Measurements from ENCODE around the gene UNC13A.
"Not testable (repeated sequence)": the region's sequence is repeated elsewhere in the genome, so short reads cannot be mapped to it uniquely, and the experiment has no call there.

The UNC13A gene

DNA sequence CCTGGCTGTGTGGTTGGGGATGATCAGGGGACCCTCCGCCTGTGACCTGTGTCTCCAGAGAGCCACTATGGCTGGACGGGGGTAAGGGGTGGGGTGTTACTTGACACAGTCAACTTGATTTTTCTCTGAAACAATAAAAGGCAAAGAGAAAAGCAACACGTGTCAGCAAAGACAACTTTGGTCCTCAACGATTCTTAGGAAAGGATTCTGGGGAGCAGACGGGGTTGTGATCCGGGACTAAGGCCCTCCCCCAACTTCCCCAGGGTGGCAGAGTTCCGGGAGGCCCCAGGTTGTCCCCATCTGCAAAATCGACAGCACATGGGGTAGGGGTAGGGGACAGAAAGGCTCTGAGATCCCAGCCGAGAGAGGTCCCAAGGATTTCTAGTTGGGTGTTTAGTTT lies 86.5 kb downstream of the UNC13A start:
- DNase-seq, result no peak

DNA sequence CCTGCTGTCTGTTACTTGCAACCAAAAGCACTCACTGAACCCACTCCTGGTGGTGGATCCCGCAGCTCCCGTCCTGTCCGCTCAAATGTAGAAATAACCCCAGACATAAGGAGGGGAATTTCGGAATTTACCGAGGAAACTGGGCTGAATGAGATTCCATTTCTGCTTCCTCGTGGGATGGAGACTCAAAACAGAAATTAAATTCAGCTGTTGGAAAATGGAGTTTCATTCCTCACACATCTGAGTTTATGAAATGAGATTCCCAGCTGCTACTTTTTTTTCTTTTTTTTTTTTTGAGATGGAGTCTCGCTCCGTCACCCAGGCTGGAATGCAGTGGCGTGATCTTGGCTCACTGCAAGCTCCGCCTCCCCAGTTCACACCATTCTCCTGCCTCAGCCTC lies 88.4 kb downstream of the UNC13A start:
- no peak for DNase-seq

DNA sequence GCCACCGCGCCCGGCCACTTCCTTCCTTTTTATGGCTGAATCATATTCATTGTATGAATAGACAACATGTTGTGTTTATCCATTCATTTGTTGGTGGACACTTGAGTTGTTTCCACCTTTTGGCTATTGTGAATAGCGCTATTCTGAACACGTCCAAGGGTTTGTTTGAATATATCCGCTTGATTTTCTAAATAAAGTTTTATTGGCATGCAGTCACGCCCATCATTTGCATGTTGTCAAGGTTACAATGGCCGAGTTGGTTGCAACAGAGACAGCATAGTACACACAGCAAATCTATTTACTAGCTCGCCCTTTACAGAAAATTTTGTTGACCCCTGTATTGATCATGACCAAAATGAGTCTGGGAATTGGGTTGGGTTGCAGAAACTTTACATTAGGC lies 89.2 kb downstream of the UNC13A start:
- no peak for DNase-seq

GRCh38 chr19:17598063-17598462 lies 90.1 kb downstream of the UNC13A start:
- DNase-seq, result not testable (repeated sequence)

DNA sequence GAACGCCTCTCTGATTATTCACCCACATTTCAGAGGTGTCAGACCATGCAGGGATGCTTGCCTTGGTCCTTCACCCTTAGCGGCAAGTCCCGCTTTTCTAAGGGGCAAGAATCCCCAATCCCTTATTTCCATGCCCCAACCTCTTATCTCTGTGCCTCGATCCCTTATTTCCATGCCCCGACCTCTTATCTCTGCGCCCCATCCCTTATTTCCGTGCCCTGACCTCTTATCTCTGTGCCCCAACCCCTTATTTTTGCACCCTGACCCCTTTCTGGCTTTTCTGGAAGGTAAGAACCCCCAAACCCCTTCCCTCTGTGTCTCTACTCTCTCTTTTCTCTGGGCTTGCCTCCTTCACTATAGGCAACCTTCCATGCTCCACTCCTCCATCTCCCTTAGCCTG lies 93.9 kb downstream of the UNC13A start:
- not testable (repeated sequence) for DNase-seq

DNA sequence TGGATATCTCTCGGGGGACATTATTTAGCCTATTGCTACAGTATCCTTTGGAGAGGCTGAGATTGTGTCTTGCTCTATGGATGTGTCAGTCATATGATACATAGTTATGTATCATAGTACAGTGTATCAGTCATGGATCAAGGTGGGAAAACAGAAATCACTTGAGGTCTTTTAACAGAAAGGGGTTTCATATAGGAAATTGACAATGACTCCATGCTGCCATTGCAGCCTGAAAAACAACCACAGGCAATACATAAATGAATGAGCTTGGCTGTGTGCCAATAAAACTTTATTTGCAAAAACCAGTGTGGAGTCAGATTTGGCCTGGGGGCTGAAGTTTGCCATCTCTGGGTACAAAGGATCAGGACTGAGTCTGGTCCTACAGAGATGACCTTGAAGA lies 97.3 kb downstream of the UNC13A start:
- no peak for DNase-seq

- DNase-seq, result not testable (repeated sequence)
Observed at GRCh38 chr19:17585395-17585794, 102.8 kb downstream of the UNC13A start.

DNA sequence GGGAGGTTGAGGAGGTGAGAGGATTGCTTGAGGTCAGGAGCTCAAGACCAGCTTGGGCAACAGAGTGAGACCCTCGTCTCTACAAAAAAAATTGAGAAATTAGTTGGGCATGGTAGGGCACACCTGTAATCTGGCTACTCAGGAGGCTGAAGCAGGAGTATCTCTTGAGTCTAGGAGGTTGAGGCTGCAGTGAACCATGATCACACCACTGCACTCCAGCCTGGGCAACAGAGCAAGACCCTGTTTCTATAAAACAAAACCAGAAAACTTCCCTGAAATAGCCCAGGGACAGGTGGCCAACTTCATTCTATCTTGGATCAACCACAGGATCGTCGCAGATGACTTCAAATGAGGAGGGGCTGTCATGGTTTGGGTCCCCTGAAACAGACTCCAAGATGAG lies 104.0 kb downstream of the UNC13A start:
- no peak for DNase-seq

- DNase-seq, result no peak
Observed at GRCh38 chr19:17582613-17583012, 105.5 kb downstream of the UNC13A start.

GRCh38 chr19:17581211-17581874 lies 106.8 kb downstream of the UNC13A start:
- DNase-seq, result no peak

DNA sequence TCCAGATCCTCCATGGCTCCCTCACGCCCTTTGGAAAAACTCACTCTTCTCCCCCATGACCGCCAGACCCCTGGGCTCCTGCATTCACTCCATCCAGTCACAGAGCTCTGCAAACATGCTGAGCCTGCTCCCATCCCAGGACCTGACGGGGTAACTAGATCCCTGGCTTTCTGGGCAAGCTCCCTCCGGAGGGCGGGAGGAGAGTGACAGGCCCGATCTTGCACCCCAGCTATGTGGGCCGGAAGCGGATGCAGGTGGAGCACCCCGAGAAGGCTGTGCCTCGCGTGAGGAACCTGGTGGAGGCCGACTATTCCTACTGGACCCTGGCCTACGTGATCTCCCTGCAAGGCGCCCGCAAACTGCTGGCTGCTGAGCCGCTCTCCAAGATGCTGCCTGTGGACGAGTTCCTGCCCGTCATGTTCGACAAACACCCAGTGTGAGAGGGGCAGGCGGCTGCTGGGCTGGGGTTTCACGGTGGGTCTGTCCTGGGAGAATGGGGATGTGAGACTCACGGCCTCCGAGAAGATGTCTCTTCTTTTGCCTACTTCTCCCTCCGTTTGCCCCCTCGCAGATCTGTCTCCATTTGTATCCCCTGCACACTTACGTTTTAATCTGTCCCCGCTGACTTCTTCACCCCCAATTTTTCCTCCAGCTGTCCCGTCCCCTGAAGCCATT lies 107.5 kb downstream of the UNC13A start:
- no peak for DNase-seq

DNA sequence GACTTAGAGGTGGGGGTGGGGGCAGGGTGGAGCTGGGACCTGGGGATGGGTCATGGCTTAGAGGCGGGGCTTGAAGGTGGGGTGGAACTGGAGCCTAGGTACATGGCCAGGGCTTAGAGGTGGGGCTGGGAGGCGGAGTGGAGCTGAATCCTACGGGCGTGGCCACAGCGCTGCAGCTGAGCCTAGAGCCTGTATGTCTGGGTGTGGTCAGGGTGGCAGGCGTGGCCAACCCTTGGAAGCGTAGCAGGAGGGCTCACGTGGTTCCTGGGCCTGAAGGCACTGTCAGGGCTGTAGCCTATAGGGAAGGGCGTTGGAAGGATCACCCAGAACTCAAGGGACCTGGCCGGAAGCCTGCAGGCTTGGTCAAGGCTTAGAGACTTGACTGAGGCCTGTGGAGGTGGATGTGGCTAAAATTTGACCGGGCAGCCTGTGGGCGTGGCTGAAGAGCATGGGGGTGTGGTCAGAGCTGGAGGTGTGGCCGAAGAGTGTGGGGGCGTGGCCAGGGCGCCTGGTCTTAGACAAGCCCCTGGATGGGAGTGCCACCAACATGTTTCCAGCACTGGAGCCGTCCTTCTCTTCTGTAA lies 108.4 kb downstream of the UNC13A start:
- no peak for DNase-seq

DNA sequence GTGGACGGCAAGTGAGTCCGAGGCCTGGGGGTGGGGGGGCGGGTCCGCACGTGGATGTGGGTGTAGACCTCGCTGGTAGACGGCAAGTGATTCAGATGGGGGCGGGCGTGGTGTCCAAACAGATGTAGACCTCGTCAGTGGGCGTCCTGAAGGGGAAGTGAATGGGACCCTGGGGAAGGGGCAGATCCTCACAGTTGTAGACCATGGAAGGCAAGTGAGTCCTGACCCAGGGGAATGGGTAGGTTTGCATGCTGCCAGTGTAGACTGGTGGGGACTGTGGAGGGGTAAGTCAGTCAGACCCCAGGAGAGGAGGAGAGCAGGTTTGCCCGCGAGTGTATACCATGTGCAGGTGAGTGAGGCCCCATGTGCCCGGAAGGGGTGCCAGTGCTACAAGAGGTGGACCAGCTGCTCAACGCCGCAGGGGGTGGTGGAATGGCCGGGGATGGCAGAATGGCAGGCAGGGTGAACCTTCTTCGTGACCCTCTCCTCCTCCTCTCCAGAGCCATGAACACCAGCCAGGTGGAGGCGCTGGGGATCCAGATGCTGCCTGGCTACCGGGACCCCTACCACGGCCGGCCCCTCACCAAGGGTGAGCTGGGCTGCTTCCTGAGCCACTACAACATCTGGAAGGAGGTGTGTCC lies 110.6 kb downstream of the UNC13A start:
- DNase-seq, result no peak

GRCh38 chr19:17576758-17577456 lies 111.2 kb downstream of the UNC13A start:
- DNase-seq, result no peak

- DNase-seq, result no peak
Observed at GRCh38 chr19:17575871-17576757, 112.0 kb downstream of the UNC13A start.

DNA sequence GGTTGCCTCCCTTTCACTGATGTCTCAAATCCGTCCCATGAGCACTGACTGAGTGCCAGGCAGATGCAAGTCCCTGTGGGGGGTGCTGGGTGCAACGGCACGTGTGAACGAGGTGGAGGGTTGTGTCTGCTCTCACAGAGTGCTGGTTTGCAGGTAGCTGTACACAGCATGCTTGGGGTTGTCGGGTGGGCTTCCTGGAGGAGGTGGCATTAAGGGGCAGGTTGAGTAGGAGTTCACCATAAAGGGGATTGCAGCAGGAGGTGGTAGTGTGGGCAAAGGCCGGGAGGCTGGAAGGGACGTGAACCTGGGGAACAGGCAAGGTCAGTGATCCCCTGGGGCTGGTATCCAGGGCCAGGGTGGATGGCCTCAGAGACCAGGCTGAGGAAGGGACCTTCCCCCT lies 115.5 kb downstream of the UNC13A start:
- DNase-seq, result no peak

GRCh38 chr19:17570791-17571190 lies 117.4 kb downstream of the UNC13A start:
- no peak for DNase-seq

DNA sequence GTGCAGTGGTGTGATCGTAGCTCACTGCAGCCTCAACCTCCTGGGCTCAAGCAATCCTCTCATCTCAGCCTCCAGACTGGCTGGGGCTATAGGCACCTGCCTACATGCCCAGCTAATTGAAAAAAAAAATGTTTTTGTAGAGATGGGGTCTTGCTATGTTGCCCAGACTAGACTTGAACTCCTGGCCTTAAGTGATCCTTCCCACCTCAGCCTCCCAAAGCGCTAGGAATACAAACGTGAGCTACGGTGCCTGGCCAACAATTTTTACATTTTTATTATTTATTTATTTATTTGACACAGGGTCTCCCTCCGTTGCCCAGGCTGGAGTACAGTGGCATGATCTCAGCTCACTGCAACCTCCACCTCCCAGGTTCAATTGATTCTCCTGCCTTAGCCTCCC lies 117.9 kb downstream of the UNC13A start:
- DNase-seq, result not testable (repeated sequence)

DNA sequence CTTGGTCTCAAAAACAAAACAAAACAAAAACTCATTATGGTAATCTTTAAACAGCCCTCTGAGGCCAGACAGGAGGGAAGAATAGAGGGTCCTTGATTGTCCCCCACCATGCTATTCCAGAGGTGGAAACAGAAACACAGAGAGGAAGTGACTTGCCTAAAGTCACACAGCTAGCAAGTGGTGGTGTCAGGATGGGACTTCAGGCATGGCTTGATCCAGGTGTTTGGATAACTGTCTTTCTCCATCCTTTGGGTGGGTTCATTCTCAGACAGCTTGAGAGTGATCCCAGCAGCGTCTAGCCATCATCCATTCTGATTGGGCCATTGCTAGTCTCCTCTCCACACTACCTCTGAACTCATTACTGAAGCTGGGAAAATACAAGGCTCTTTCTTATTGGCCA lies 120.2 kb downstream of the UNC13A start:
- no peak for DNase-seq

DNA sequence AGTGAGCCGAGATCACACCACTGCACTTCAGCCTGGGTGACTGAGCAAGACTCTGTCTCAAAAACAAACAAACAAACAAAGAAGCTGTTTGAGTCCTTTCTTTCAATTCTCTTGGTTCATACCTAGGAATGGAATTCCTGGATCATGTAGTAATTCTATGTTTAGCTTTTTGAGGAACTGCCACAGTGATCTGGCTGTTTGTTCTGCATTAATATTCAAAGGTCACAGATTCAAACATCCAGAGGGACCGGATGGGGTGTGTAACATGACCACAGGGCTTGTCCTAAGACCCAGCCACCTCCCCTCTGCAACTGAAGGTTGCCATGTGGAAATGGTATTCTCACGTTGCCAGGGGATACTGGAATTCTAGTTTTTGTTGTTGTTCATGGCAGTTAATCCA lies 122.5 kb downstream of the UNC13A start:
- no peak for DNase-seq

DNA sequence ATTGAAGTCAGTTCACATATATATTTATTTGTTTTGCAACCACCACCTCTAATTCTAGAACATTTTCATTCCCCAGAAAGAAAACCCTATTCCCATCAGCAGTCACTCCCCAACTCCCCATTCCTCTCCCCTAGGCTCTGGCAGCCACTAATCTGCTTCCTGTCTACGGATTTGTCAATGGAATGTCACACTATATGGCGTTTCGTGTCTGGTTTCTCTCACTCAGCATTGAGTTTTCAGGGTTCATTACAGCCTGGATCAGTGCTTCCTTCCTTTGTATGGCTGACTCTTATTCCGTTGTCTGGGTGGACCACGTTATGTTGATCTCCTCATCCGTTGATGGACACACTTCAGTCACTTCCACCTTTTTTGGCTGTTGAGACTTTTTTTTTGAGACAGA lies 123.4 kb downstream of the UNC13A start:
- DNase-seq, result no peak

- no peak for DNase-seq
Observed at GRCh38 chr19:17562561-17562960, 125.6 kb downstream of the UNC13A start.

Data from activated CD4-positive, alpha-beta T cell treated with anti-CD3 and anti-CD28 coated beads, Interleukin-2, amount 50 U/mL, for 4 hours (primary cell).